Type B pancreatic cell (in vitro differentiated cells): ENCODE data around the gene CCNG2. TPM values are rescaled to one million over a fixed set of nuclear protein-coding genes. Genes with fewer than 3 reads are reported as not detected.

ENCODE experiments used
- DNase-seq: peaks from one replicate; pipeline ENCODE4 v3.0.0; 2021; ENCODE audit warnings: mixed read lengths; ENCODE audit not compliant: unreplicated experiment; ENCODE audit errors: extremely low spot score
- H3K27ac Mint-ChIP-seq: 2 replicates; pipeline ENCODE4 v1.8.0; 2021; ENCODE audit warnings: mild to moderate bottlenecking, mixed read lengths
- H3K27me3 Mint-ChIP-seq: 2 replicates; pipeline ENCODE4 v1.8.0; 2021; ENCODE audit warnings: mixed read lengths
- H3K36me3 Mint-ChIP-seq: 2 replicates; pipeline ENCODE4 v1.8.0; 2021; ENCODE audit warnings: mixed read lengths
- H3K4me1 Mint-ChIP-seq: one replicate; pipeline ENCODE4 v1.8.0; 2021; ENCODE audit warnings: mixed read lengths; ENCODE audit not compliant: unreplicated experiment
- H3K4me3 Mint-ChIP-seq: 2 replicates; pipeline ENCODE4 v1.8.0; 2021; ENCODE audit warnings: mild to moderate bottlenecking, mixed read lengths
- H3K9me3 Mint-ChIP-seq: 2 replicates; pipeline ENCODE4 v1.8.0; 2021; ENCODE audit warnings: mixed read lengths
- CTCF ChIP-seq: fragments of 200-600 bp; sonication (generic); conservative IDR thresholded peaks from 2 replicates; pipeline ENCODE4 v1.5.0; 2021; ENCODE audit warnings: antibody characterized with exemption, mild to moderate bottlenecking
- total RNA-seq: library from RNA; stranded (reverse); gene quantifications from 2 replicates; pipeline ENCODE4 v1.2.1, GENCODE V29; 2021; ENCODE audit warnings: low replicate concordance

Gene CCNG2
- total RNA-seq, 1 donor from 2014 or later = 67.9 TPM

GRCh38 chr4:77187322-77187721, 30.3 kb downstream of the CCNG2 start:
- H3K27me3 Mint-ChIP-seq = peaks cover 11% of the 10 kb centered on the region
- no peak overlapping the region for H3K27ac Mint-ChIP-seq
- no peak for TF ChIP-seq CTCF
- H3K36me3 Mint-ChIP-seq = no peaks in the 10 kb centered on the region
- no peak for DNase-seq
- H3K4me1 Mint-ChIP-seq = peaks cover 4% of the 10 kb centered on the region
- H3K9me3 Mint-ChIP-seq = peaks cover 4% of the 10 kb centered on the region
- H3K4me3 Mint-ChIP-seq = no peak overlapping the region

- H3K9me3 Mint-ChIP-seq = peaks cover 4% of the 10 kb centered on the region
Measured at GRCh38 chr4:77188498-77189220, 31.7 kb downstream of the CCNG2 start.

GRCh38 chr4:77189412-77189811, 32.4 kb downstream of the CCNG2 start:
- H3K4me1 Mint-ChIP-seq = peaks cover 4% of the 10 kb centered on the region
- DNase-seq = no peak
- no peaks in the 10 kb centered on the region for H3K36me3 Mint-ChIP-seq
- peaks cover 4% of the 10 kb centered on the region for H3K9me3 Mint-ChIP-seq
- H3K27me3 Mint-ChIP-seq = peaks cover 8% of the 10 kb centered on the region
- H3K4me3 Mint-ChIP-seq = no peak overlapping the region
- no peak for TF ChIP-seq CTCF
- H3K27ac Mint-ChIP-seq = no peak overlapping the region

More at GRCh38 chr4:77188498-77189220, 31.7 kb downstream of the CCNG2 start:
- H3K4me3 Mint-ChIP-seq = no peak overlapping the region
- H3K4me1 Mint-ChIP-seq = peaks cover 4% of the 10 kb centered on the region
- H3K36me3 Mint-ChIP-seq = no peaks in the 10 kb centered on the region
- H3K27me3 Mint-ChIP-seq = peaks cover 8% of the 10 kb centered on the region
- H3K27ac Mint-ChIP-seq = no peak overlapping the region
- no peak for TF ChIP-seq CTCF
- no peak for DNase-seq

GRCh38 chr4:77190053-77190452, 33.0 kb downstream of the CCNG2 start:
- Mint-ChIP-seq H3K9me3 (peaks cover 4% of the 10 kb centered on the region), H3K36me3 (no peaks in the 10 kb centered on the region), H3K4me3 (peak overlapping the region; percentile 38), H3K27ac (peak overlapping the region; percentile 80), H3K4me1 (peaks cover 4% of the 10 kb centered on the region), H3K27me3 (peaks cover 8% of the 10 kb centered on the region)
- no peak for TF ChIP-seq CTCF
- no peak for DNase-seq

- H3K36me3 Mint-ChIP-seq = no peaks in the 10 kb centered on the region
- H3K27ac Mint-ChIP-seq = no peak overlapping the region
- TF ChIP-seq CTCF = no peak
- peaks cover 11% of the 10 kb centered on the region for H3K4me1 Mint-ChIP-seq
- no peak for DNase-seq
- peaks cover 10% of the 10 kb centered on the region for H3K9me3 Mint-ChIP-seq
- H3K4me3 Mint-ChIP-seq = no peak overlapping the region
- peaks cover 10% of the 10 kb centered on the region for H3K27me3 Mint-ChIP-seq
Measured at GRCh38 chr4:77193046-77193445, 36.0 kb downstream of the CCNG2 start.
